ENCODE measurements around the gene LANCL2.
A peak's percentile ranks its signal among the peaks of the same experiment; 100 is the strongest.

LANCL2 gene

DNA sequence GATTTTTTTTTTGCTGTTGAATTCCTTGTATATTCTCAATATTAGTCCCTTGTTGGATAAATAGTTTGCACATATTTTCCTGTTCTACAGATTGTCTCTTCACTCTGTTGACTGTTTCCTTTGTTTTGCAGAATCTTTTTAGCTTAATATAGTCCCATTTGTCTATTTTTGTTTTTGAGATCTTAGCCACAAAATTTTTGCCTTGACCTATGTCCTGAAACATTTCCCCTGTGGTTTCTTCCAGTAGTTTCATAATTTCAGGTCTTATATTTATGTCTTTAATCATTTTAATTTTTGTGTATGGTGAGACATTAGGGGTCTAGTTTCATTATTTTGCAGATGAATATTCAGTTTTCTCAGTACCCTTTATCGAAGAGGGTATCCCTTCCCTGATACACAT lies 92.7 kb downstream of the LANCL2 start:
- Histone ChIP-seq H3K4me3 (ENCODE audit: low read depth, low read length) (no peak overlapping the region), H3K36me3 (replicated peaks) (no peaks in the 10 kb centered on the region), H3K27me3 (replicated peaks) (no peaks in the 10 kb centered on the region), H3K27ac (no peak overlapping the region)
- TF ChIP-seq, protein P1, sequence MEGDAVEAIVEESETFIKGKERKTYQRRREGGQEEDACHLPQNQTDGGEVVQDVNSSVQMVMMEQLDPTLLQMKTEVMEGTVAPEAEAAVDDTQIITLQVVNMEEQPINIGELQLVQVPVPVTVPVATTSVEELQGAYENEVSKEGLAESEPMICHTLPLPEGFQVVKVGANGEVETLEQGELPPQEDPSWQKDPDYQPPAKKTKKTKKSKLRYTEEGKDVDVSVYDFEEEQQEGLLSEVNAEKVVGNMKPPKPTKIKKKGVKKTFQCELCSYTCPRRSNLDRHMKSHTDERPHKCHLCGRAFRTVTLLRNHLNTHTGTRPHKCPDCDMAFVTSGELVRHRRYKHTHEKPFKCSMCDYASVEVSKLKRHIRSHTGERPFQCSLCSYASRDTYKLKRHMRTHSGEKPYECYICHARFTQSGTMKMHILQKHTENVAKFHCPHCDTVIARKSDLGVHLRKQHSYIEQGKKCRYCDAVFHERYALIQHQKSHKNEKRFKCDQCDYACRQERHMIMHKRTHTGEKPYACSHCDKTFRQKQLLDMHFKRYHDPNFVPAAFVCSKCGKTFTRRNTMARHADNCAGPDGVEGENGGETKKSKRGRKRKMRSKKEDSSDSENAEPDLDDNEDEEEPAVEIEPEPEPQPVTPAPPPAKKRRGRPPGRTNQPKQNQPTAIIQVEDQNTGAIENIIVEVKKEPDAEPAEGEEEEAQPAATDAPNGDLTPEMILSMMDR (IDR thresholded peaks at IDR 0.05; ENCODE audit: low read depth, low read length, missing control alignments): no peak
- in situ Hi-C loops (cut with HindIII; ENCODE audit: low pct_ligation_motif_present, low sequenced_read_pairs): no loop called here
- no peak for DNase-seq

DNA sequence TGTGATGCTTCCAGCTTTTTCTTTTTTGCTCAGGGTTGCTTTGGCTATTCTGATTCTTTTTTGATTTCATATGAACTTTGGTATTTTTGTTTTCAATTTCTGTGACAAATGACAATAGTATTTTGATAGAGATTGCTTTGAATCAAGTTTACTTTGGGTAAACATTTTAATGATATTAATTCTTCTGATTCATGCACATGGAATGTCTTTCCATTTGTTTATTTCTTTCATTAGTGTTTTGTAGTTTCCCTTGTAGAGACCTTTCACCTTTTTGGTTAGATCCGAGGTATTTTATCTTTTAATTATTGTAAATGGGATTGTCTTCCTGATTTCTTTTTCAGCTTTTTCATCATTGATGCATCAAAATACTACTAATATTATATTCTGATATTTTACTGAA lies 93.2 kb downstream of the LANCL2 start:
- Histone ChIP-seq H3K27ac (no peak overlapping the region), H3K4me3 (ENCODE audit: low read depth, low read length) (no peak overlapping the region), H3K36me3 (replicated peaks) (no peaks in the 10 kb centered on the region), H3K27me3 (replicated peaks) (no peaks in the 10 kb centered on the region)
- TF ChIP-seq, protein P1 (IDR thresholded peaks at IDR 0.05; ENCODE audit: low read depth, low read length, missing control alignments): no peak
- in situ Hi-C loops (cut with HindIII; ENCODE audit: low pct_ligation_motif_present, low sequenced_read_pairs): no loop called here
- no peak for DNase-seq

- in situ Hi-C loops (cut with HindIII; ENCODE audit: low pct_ligation_motif_present, low sequenced_read_pairs): no loop called here
- peaks cover 16% of the 10 kb centered on the region for H3K36me3 ChIP-seq (replicated peaks)
- TF ChIP-seq, protein P1 (IDR thresholded peaks at IDR 0.05; ENCODE audit: low read depth, low read length, missing control alignments): no peak
Observed at GRCh38 chr7:55463686-55464262, 98.6 kb downstream of the LANCL2 start.

DNA sequence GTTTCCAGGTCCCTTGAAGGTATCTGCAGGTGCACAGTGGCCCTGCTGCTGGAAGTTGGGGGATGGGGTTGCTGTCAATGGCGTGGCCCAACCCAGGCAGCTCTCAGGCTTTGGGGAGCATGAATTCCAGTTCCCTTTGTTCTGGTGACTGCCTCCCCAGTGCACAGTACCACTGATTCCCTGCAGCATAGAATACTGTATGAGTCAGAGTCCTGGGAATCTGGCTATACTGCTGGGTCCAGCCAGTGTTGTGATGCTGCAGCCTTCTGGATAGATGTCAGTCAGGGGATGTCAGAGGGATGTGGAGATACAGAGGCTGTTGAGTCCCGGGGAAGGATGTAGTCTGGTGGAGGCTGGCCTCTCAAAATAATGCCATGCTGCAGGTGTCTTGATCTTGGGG lies 99.3 kb downstream of the LANCL2 start:
- no peak overlapping the region for H3K4me3 ChIP-seq (ENCODE audit: low read depth, low read length)
- DNase-seq: peak; percentile 48
- H3K36me3 ChIP-seq (replicated peaks): peaks cover 16% of the 10 kb centered on the region
- in situ Hi-C loops (cut with HindIII; ENCODE audit: low pct_ligation_motif_present, low sequenced_read_pairs): no loop called here
- no peak overlapping the region for H3K27ac ChIP-seq
- TF ChIP-seq, protein P1 (IDR thresholded peaks at IDR 0.05; ENCODE audit: low read depth, low read length, missing control alignments): no peak
- no peaks in the 10 kb centered on the region for H3K27me3 ChIP-seq (replicated peaks)

More at GRCh38 chr7:55463686-55464262, 98.6 kb downstream of the LANCL2 start:
- H3K4me3 ChIP-seq (ENCODE audit: low read depth, low read length): no peak overlapping the region
- DNase-seq: no peak
- no peaks in the 10 kb centered on the region for H3K27me3 ChIP-seq (replicated peaks)
- H3K27ac ChIP-seq: no peak overlapping the region

DNA sequence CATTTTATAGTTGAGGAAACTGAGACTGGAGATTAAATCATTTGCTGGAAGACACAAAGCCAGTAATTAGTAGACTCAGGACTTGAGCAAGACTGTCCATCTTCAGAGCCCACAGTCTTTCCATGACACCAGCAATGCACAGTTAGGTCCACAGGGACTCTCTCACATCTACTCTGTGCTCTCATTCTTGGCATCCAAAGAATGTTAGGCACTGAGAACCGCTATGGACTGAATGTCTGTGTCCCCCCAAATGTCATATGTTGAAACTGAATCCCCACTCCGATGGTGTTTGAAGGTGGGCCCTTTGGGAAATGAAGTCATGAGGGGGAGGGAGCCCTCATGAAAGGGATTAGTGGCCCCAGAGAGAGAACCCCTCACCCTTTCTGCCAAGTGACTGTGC lies 100.6 kb downstream of the LANCL2 start:
- H3K27ac ChIP-seq: no peak overlapping the region
- DNase-seq: no peak
- peaks cover 16% of the 10 kb centered on the region for H3K36me3 ChIP-seq (replicated peaks)
- TF ChIP-seq, protein P1 (IDR thresholded peaks at IDR 0.05; ENCODE audit: low read depth, low read length, missing control alignments): no peak
- in situ Hi-C loops (cut with HindIII; ENCODE audit: low pct_ligation_motif_present, low sequenced_read_pairs): no loop called here
- no peak overlapping the region for H3K4me3 ChIP-seq (ENCODE audit: low read depth, low read length)
- H3K27me3 ChIP-seq (replicated peaks): no peaks in the 10 kb centered on the region

GRCh38 chr7:55467047-55467593 lies 102.0 kb downstream of the LANCL2 start:
- in situ Hi-C loops (cut with HindIII; ENCODE audit: low pct_ligation_motif_present, low sequenced_read_pairs): no loop called here
- no peak for DNase-seq
- Histone ChIP-seq H3K27ac (no peak overlapping the region), H3K36me3 (replicated peaks) (peaks cover 16% of the 10 kb centered on the region), H3K27me3 (replicated peaks) (no peaks in the 10 kb centered on the region), H3K4me3 (ENCODE audit: low read depth, low read length) (no peak overlapping the region)
- TF ChIP-seq, protein P1 (IDR thresholded peaks at IDR 0.05; ENCODE audit: low read depth, low read length, missing control alignments): no peak
